ENCODE data around the gene STRN4.

STRN4 gene

GRCh38 chr19:46722004-46722380, 24.3 kb downstream of the STRN4 start:
- Histone ChIP-seq H3K9ac (ENCODE audit: low read length) (no peak overlapping the region), H3K27ac (ENCODE audit: low read depth, low read length) (no peak overlapping the region), H3F3A (ENCODE audit: insufficient read depth) (peaks cover 25% of the 10 kb centered on the region), H3K36me3 (ENCODE audit: low read length) (no peaks in the 10 kb centered on the region), H3K4me2 (ENCODE audit: low read depth, low read length, poor library complexity, severe bottlenecking) (no peak overlapping the region), H3K9me2 (replicated peaks; ENCODE audit: insufficient read depth, low read length) (no peaks in the 10 kb centered on the region), H3K27me3 (ENCODE audit: low read length) (no peaks in the 10 kb centered on the region), H3K4me3 (ENCODE audit: insufficient read depth, low read length, poor library complexity, severe bottlenecking) (no peak overlapping the region), H3K79me2 (ENCODE audit: insufficient read depth, low read length) (no peaks in the 10 kb centered on the region), H4K20me1 (ENCODE audit: low read depth, low read length) (no peaks in the 10 kb centered on the region), H3K9me3 (ENCODE audit: insufficient read depth, low read length) (no peaks in the 10 kb centered on the region), H2AFZ (ENCODE audit: low read depth, low read length, severe bottlenecking) (no peak overlapping the region)
- TF ChIP-seq CTCF (IDR thresholded peaks at IDR 0.05; ENCODE audit: insufficient read depth, low read length, poor library complexity, severe bottlenecking) (no peak), EZH2phosphoT487 (conservative IDR thresholded peaks at IDR 0.05; ENCODE audit: low read length) (no peak)

- no peaks in the 10 kb centered on the region for H4K20me1 ChIP-seq (ENCODE audit: low read depth, low read length)
- H3K9me2 ChIP-seq (replicated peaks; ENCODE audit: insufficient read depth, low read length), result no peaks in the 10 kb centered on the region
- peaks cover 4% of the 10 kb centered on the region for H3K79me2 ChIP-seq (ENCODE audit: insufficient read depth, low read length)
- H3K27me3 ChIP-seq (ENCODE audit: low read length), result no peaks in the 10 kb centered on the region
- H3K9me3 ChIP-seq (ENCODE audit: insufficient read depth, low read length), result no peaks in the 10 kb centered on the region
- no peaks in the 10 kb centered on the region for H3K36me3 ChIP-seq (ENCODE audit: low read length)
- H3K27ac ChIP-seq (ENCODE audit: low read depth, low read length), result no peak overlapping the region
- peaks cover 25% of the 10 kb centered on the region for H3F3A ChIP-seq (ENCODE audit: insufficient read depth)
- H3K4me3 ChIP-seq (ENCODE audit: insufficient read depth, low read length, poor library complexity, severe bottlenecking), result no peak overlapping the region
- H3K4me2 ChIP-seq (ENCODE audit: low read depth, low read length, poor library complexity, severe bottlenecking), result no peak overlapping the region
- no peak overlapping the region for H2AFZ ChIP-seq (ENCODE audit: low read depth, low read length, severe bottlenecking)
- no peak overlapping the region for H3K9ac ChIP-seq (ENCODE audit: low read length)
- TF ChIP-seq EZH2phosphoT487 (conservative IDR thresholded peaks at IDR 0.05; ENCODE audit: low read length), result no peak
- no peak for TF ChIP-seq CTCF (IDR thresholded peaks at IDR 0.05; ENCODE audit: insufficient read depth, low read length, poor library complexity, severe bottlenecking)
Observed at GRCh38 chr19:46721269-46722003, 24.8 kb downstream of the STRN4 start.

GRCh38 chr19:46720503-46721239, 25.6 kb downstream of the STRN4 start:
- Histone ChIP-seq H3K4me3 (ENCODE audit: insufficient read depth, low read length, poor library complexity, severe bottlenecking) (no peak overlapping the region), H3K9me2 (replicated peaks; ENCODE audit: insufficient read depth, low read length) (no peaks in the 10 kb centered on the region), H3F3A (ENCODE audit: insufficient read depth) (peaks cover 25% of the 10 kb centered on the region), H3K36me3 (ENCODE audit: low read length) (no peaks in the 10 kb centered on the region), H3K4me2 (ENCODE audit: low read depth, low read length, poor library complexity, severe bottlenecking) (no peak overlapping the region), H2AFZ (ENCODE audit: low read depth, low read length, severe bottlenecking) (no peak overlapping the region), H3K9me3 (ENCODE audit: insufficient read depth, low read length) (no peaks in the 10 kb centered on the region), H4K20me1 (ENCODE audit: low read depth, low read length) (no peaks in the 10 kb centered on the region), H3K27me3 (ENCODE audit: low read length) (no peaks in the 10 kb centered on the region), H3K9ac (ENCODE audit: low read length) (no peak overlapping the region), H3K79me2 (ENCODE audit: insufficient read depth, low read length) (peaks cover 11% of the 10 kb centered on the region), H3K27ac (ENCODE audit: low read depth, low read length) (peak overlapping the region; percentile 94)
- TF ChIP-seq CTCF (IDR thresholded peaks at IDR 0.05; ENCODE audit: insufficient read depth, low read length, poor library complexity, severe bottlenecking) (no peak), EZH2phosphoT487 (conservative IDR thresholded peaks at IDR 0.05; ENCODE audit: low read length) (no peak)

Data from SU-DHL-6 (cell line).